GM19372 (cell line): Measurements from ENCODE around the gene RAI1.

ENCODE experiments used
- ATAC-seq: cut with Tn5 transposase; IDR thresholded peaks from one replicate; pipeline ENCODE4 v1.9.1; 2021; ENCODE audit warnings: mild to moderate bottlenecking, low read depth, moderate library complexity; ENCODE audit not compliant: unreplicated experiment

The RAI1 gene

DNA sequence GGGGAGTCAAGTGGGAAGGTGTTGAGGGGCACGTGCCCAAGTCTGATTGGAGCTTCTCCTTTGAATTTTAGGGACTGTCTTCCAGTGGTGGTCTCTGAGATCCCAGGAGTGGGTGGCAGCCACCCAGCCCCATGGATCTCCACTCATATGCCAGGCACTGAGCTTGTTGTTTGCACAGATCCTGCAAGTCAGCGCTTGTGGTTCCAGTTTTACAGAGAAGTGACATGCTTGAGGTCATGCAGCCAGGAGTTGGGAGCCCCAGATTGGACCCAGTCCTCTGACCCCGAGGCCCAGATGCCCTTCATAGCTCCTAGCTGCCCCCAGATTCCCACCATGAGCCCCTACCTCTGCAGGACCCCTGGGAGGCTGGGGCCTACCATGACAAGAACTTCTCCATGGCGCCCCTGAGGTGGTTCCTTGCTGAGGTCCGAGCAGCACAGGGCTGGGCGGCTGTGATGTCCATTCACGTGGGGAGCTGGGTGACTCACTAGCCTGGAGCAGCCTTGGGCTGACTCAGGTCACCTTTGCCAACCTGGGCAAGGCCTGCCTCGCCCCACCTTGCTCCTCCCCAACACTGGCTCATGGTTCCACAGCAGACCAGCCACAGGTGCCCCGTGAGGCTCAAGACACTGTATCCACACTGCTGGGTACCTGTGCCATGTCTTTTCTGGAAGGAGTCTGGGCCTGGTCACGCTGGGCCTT, 47.4 kb downstream of the RAI1 start:
- ATAC-seq: no peak

DNA sequence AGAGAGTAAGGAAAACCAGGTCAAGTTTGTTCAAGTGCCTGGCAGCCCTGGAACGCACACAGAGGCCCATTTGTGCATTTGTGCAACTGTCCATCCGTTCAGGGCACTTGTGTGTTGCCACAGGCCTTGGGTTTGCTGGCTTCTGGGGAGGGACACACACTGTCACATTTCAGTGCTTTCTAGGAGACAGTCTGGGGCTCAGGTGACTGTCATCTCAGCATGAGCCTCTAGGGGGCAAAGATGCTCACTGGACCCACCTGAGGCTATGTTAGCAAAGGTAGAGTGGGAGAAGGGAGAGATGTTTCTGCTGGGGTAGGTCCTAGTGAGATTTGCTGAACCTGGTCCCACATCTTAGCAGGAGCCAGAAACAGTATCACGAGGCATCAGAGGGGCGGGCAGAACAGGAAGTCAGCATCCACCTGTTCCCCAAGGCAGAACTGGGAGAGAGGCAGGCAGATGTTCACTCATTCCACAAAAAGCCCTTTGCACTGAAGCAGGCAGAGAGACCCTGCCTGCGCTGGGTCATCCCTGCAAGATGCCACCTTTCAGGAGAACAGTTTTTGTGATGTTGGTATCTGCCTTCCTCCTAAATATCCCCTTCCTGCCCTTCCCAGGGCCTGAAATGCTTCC, 48.5 kb downstream of the RAI1 start:
- ATAC-seq: no peak

GRCh38 chr17:17730250-17730935, 49.1 kb downstream of the RAI1 start:
- no peak for ATAC-seq

GRCh38 chr17:17732444-17732843, 51.2 kb downstream of the RAI1 start:
- no peak for ATAC-seq

DNA sequence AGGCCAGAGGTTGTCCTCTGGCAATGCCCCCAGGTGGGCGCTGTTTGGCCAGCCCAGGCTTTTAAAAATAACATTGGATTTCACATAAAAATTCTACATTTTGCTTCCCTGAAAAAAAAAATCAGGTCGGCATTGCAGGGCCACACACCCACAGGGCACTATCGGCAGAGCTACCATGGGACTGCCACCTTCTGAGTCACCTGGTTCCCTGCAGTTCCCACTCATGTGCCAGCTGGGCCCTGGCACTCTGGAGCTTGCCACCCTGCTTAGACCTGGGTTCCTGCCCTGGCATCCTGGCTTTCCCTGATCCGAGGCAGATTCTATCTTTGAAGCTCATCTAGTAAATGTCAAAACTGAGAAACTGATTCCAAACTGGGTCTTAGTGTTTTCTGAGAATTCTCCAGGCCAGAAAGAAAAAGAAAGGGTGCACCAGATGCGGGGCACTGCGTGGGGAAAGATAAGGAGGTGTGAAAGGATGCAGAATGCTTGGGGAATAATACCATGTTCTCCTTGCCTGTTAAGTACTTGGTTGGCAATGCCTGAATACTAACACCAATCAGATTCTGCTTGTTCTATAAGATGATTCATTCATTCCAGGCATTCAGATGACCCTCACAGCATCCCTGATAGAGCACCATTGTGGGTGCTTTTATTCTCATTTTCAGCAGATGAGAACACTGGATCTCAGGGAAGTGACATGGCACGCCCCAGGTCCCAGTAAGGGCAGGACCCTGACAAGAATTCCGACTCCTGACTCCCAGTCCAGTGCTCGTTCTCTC, 51.8 kb downstream of the RAI1 start:
- ATAC-seq: no peak

DNA sequence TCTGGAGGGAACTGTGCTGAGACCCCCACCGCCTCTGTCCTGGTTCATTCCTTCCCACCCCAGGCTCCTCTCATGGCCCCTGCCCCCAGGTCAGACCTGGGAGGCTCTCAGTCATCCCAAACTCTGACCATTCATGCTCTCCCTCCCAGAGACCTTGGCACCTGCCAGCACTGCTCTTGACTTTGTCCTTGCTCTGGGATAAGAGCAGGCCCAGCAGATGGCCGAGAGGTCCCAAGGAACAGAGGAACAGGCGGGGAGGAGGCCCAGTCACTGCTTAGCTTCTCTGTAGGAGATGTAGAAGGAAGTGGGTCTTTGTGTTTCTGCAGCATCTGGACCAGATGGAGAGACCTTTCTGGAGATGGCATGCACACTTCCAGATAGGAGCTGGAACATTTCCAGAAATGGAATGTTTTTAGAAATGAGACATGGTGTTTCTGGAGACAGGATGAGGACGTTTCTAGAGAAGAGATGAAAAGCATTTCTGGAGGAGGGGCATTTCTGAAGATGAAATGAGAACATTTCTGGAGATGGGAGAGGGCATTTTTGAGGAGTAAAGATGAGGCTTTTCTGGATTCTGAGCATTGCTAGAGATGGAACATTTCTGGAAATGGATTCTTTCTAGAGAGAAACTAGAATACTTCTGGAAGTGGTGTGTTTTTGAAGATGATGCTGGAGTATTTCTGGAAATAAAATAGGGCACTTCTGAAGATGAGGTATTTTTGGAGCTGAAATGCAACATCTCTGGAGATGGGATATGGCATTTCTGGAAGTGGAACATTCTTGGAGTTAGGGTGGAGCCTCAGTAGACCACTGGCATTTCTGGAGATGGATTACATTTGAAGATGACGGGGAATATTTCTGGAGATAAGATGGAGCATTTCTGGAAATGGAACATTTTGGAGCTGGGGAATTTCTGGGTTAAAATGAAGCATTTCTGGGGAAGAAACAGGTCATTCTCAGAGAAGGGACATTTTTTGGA, 55.2 kb downstream of the RAI1 start:
- ATAC-seq: no peak

DNA sequence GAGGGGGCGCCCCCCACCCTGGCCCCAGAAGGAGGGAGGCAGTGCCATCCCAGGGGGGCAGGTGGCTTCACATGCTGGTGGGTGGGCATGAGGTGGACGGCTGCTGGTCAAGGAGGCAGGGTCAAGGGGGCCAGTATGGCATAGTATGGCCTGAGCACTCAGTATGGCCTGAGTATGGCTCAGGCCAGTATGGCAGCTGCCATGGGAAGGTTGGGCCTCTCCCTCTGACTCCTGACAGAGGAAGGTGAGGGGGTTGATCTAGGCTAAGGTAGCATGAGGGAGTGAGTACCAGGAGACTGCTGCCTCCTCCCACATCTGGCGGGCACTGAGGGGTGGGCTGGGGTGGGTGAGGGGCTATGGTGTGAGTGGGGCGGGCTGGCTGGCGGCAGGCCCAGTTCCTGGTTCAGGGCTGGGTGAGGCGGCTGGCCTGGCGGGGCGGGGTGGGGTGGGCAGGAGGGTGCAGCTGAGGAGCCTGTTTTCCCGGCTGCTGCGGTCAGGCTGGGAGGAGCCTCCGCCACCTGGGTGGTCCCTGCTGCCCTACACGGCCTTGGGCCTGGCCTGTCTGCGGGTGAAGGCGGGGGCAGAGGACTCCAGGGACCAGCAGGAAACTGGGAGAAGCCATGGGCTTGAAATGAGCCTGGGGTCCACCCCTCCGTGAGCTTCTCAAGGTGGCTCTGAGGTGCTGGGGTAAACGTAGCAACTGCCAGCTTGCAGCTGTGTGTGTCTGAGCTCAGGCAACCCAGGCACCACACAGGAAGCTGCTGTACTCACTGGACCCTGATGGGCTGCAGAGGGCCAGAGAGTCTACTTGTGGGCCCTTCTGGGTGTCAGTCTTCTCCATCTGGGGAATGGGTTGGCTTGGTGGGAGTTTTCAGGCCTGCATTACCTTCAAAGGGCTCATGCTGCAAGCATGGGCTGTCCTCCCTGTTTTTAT, 57.0 kb downstream of the RAI1 start:
- no peak for ATAC-seq

- no peak for ATAC-seq
These were observed 57.6 kb downstream of the RAI1 start for GRCh38 chr17:17738901-17739300.

DNA sequence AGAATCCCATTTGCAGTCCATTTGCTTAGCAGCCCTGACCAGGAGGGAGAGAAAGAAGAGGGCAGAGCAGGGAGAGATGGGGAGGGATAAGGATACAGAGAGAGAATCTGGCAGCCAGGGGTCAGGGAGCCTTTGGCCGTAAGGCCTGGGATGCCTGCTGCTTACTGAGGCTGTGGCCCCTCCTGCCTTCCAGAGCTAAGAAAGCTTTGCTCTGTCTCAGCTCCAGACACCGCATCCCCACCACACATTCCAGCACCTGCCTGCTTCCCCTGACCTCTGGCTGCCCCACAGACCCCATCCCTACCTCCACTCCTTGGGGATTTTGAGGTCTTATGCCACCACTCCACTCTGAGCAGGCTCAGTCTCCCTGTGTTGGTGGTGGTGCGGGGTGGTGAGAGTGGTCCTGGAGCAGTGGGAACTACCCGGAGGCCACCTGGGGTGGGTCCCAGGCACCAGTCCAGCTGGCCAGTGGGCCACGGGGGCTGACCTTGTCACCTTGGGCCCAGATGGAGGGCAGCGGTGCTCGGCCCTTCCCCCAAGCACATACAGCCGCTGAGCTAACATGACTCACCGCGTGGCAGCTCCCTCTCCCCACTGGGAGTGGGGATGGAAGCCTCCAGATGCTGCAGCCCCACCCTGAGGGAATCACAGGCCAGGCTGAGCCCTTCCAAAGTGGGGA, 58.3 kb downstream of the RAI1 start:
- ATAC-seq: no peak

DNA sequence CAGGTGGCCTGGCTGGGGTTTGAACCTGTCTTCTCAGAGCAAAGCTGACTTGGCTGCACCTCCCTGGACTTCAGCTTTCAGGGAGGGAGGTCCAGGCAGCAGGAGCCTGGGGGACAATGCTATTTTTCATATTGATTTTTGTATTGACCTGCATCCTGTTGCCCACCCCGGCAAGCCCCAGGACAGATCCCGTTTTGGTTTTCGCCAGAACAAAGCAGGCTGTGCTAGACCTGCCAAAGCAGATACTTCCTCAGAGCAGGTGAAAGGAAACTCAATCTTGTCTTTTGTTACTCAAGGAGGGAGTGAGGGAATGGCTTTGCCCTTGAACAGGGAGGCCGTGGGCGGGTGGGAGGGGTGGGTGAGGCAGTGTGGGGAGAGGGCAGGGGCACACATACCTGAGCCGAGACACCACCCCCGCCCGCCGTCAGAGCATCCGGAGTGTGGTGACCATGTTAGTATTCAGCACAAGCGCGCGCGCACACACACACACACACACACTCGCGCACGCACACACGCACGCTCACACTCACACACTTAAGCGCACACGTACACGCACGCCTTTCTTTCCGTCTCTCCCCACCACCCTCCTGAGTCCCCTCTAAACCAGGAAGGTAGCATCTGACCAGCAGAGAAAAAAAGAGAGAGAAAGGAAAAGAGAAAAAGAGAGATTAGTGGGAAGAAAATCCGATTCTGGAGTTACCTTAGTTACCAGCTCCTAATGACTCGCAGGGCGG, 59.5 kb downstream of the RAI1 start:
- no peak for ATAC-seq

- ATAC-seq: no peak
These were observed 60.2 kb downstream of the RAI1 start for GRCh38 chr17:17741349-17742023.

DNA sequence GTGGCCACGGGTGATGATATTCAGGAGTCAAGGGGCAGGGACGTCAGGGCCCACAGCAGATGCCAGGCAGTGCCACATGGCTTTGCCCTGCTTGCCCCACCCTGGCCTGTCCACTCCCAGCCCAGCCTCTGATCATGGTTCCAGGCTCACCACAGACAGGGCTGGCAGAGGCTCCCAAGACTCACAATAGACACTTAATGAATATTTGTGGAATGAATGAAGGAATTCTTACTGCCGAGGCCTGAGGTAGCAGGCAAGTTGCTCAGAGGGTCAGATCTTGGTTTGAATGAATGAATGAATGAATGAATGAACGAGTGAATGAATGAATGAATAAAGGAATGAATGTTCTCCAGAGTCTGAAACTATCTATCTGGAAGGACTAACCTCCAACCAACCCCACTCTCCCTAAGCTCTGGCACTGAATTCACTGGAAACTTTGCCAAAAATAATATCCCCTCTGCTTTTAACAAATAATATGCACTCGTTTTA, 60.9 kb downstream of the RAI1 start:
- no peak for ATAC-seq

DNA sequence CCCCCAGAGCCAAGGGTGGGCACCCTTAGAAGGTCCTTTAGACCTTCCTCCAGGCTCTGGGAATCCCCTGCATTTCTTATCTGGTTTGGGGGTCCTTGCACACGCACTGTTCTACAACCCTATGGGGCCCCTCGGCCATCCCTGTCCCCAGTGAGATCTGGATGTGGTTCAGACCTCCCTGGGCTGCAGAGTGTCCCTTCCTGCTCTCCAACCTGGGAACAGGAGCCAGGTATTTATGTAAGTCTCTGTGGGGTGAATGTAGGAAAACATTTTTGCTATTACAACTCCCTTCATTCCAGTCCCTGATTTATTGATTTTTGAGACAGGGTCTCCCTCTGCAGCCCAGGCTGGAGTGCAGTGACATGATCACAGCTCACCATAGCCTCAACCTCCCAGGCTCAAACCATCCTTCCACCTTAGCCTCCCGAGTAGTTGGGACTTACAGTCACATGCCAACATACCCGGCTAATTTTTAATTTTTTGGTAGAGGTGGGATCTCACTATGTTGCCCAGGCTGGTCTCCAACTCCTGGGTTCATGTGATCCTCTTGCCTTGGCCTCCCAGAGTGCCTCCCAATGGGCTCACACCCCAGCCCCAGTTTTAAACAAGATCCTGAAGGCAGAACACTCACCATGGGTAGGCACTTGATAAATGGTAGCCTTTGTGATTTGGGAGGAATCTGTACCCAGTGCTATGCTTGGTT, 61.6 kb downstream of the RAI1 start:
- ATAC-seq: no peak

DNA sequence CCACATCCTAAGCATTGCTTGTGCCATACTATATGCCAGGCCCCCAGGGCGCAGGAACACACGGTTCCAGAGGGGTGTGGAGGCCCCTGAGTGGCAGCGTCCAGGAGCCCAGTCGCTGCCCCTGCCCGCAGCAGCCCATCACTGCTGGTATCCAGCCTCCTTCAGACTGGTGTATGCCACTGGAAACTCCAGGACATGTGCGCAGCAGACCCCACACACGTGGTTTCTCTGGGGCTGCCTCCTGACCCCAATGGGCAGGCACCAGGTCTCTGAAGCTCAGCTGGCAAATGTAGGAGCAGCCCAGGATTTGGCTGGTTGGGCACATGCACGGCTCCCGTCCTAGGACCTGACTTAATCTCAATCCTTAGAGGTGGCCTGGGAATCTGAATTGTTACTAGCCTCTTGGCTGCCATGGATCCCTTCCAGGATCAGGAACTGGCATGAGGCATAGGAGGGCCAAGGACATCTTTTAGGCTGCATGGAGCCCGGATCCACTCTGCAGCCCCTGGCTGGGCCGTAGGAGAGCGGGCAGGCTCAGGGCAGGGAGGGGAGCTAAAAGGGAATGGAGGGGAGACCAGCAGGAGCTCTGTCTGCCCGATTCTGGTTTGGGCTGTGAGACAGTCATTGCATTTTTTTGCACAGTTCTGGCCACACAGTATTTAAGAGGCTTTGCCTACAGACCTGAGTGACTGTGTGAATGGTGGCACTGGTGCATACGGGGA, 62.3 kb downstream of the RAI1 start:
- no peak for ATAC-seq

DNA sequence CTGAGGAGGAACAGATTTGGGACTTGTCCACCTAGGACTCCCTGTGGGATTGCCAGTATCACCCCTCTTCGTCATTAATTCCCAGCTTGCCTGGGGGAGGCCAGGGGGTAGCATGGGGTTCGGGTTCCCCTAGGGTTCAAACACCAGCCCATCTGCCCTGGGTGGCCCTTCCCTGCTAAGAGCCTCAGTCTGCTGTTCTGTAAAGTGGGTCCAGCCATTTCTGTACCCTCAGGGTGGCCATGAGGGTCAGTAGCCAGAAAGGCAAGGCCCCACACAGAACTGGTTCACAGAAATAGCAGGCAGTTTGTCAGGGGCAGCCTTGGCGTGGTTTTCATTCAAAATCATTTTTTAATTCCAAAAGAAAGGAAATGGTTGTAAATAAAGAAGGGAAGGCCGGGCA, 62.9 kb downstream of the RAI1 start:
- ATAC-seq: no peak
